Type B pancreatic cell (in vitro differentiated cells): Measurements from ENCODE around the gene SDHA. TPM values are rescaled to one million over a fixed set of nuclear protein-coding genes. Genes with fewer than 3 reads are reported as not detected.

Experiments used
- DNase-seq: peaks from one replicate; pipeline ENCODE4 v3.0.0; 2021; ENCODE audit warnings: mixed read lengths; ENCODE audit not compliant: unreplicated experiment; ENCODE audit errors: extremely low spot score
- H3K27ac Mint-ChIP-seq: 2 replicates; pipeline ENCODE4 v1.8.0; 2021; ENCODE audit warnings: mild to moderate bottlenecking, mixed read lengths
- H3K27me3 Mint-ChIP-seq: 2 replicates; pipeline ENCODE4 v1.8.0; 2021; ENCODE audit warnings: mixed read lengths
- H3K36me3 Mint-ChIP-seq: 2 replicates; pipeline ENCODE4 v1.8.0; 2021; ENCODE audit warnings: mixed read lengths
- H3K4me1 Mint-ChIP-seq: one replicate; pipeline ENCODE4 v1.8.0; 2021; ENCODE audit warnings: mixed read lengths; ENCODE audit not compliant: unreplicated experiment
- H3K4me3 Mint-ChIP-seq: 2 replicates; pipeline ENCODE4 v1.8.0; 2021; ENCODE audit warnings: mild to moderate bottlenecking, mixed read lengths
- H3K9me3 Mint-ChIP-seq: 2 replicates; pipeline ENCODE4 v1.8.0; 2021; ENCODE audit warnings: mixed read lengths
- CTCF ChIP-seq: fragments of 200-600 bp; sonication (generic); conservative IDR thresholded peaks from 2 replicates; pipeline ENCODE4 v1.5.0; 2021; ENCODE audit warnings: antibody characterized with exemption, mild to moderate bottlenecking
- total RNA-seq: library from RNA; stranded (reverse); gene quantifications from 2 replicates; pipeline ENCODE4 v1.2.1, GENCODE V29; 2021; ENCODE audit warnings: low replicate concordance

The SDHA gene
- total RNA-seq, 1 donor from 2014 or later = 143 TPM

GRCh38 chr5:197892-198489 lies 20.1 kb upstream of the SDHA start:
- peaks cover 17% of the 10 kb centered on the region for H3K4me1 Mint-ChIP-seq
- DNase-seq = no peak
- no peak overlapping the region for H3K4me3 Mint-ChIP-seq
- peaks cover 3% of the 10 kb centered on the region for H3K36me3 Mint-ChIP-seq
- H3K27me3 Mint-ChIP-seq = no peaks in the 10 kb centered on the region
- H3K27ac Mint-ChIP-seq = no peak overlapping the region
- no peaks in the 10 kb centered on the region for H3K9me3 Mint-ChIP-seq
- TF ChIP-seq CTCF = no peak

GRCh38 chr5:198516-199196 lies 19.5 kb upstream of the SDHA start:
- no peaks in the 10 kb centered on the region for H3K9me3 Mint-ChIP-seq
- H3K27me3 Mint-ChIP-seq = no peaks in the 10 kb centered on the region
- H3K4me3 Mint-ChIP-seq = no peak overlapping the region
- no peak for TF ChIP-seq CTCF
- H3K36me3 Mint-ChIP-seq = peaks cover 3% of the 10 kb centered on the region
- peaks cover 17% of the 10 kb centered on the region for H3K4me1 Mint-ChIP-seq
- no peak overlapping the region for H3K27ac Mint-ChIP-seq
- DNase-seq = no peak

GRCh38 chr5:199197-199949 lies 18.7 kb upstream of the SDHA start:
- no peak for TF ChIP-seq CTCF
- DNase-seq = no peak
- Mint-ChIP-seq H3K36me3 (peaks cover 4% of the 10 kb centered on the region), H3K9me3 (no peaks in the 10 kb centered on the region), H3K4me1 (peaks cover 17% of the 10 kb centered on the region), H3K27me3 (no peaks in the 10 kb centered on the region), H3K27ac (no peak overlapping the region), H3K4me3 (no peak overlapping the region)

GRCh38 chr5:199950-200645 lies 18.0 kb upstream of the SDHA start:
- no peak for TF ChIP-seq CTCF
- Mint-ChIP-seq H3K4me1 (peaks cover 17% of the 10 kb centered on the region), H3K27me3 (no peaks in the 10 kb centered on the region), H3K9me3 (no peaks in the 10 kb centered on the region), H3K4me3 (no peak overlapping the region), H3K36me3 (peaks cover 10% of the 10 kb centered on the region), H3K27ac (no peak overlapping the region)
- no peak for DNase-seq

GRCh38 chr5:200985-201384 lies 17.1 kb upstream of the SDHA start:
- no peak overlapping the region for H3K27ac Mint-ChIP-seq
- no peaks in the 10 kb centered on the region for H3K27me3 Mint-ChIP-seq

More at GRCh38 chr5:200985-201384, 17.1 kb upstream of the SDHA start:
- Mint-ChIP-seq H3K4me3 (no peak overlapping the region), H3K9me3 (no peaks in the 10 kb centered on the region), H3K4me1 (peaks cover 17% of the 10 kb centered on the region), H3K36me3 (peaks cover 10% of the 10 kb centered on the region)
- no peak for DNase-seq
- TF ChIP-seq CTCF = no peak
